DOHH2 (cell line): ENCODE data around the gene STK17A.
"Not testable (repeated sequence)": the region's sequence is repeated elsewhere in the genome, so short reads cannot be mapped to it uniquely, and the experiment has no call there.

Experiments
- H3F3A ChIP-seq: fragments of 200-600 bp; sonication (generic), shearing (Covaris generic); 2 replicates; pipeline ENCODE4 v1.6.0; 2016; ENCODE audit warnings: antibody characterized with exemption, mild to moderate bottlenecking; ENCODE audit not compliant: control insufficient read depth, insufficient read depth
- H3K27ac ChIP-seq: fragments of 200-600 bp; sonication (generic); 2 replicates; pipeline ENCODE4 v1.5.1; 2014; ENCODE audit warnings: low read depth, mild to moderate bottlenecking, low read length, moderate library complexity
- H3K27me3 ChIP-seq: fragments of 200-600 bp; sonication (generic); 2 replicates; pipeline ENCODE4 v1.6.1; 2014; ENCODE audit warnings: mild to moderate bottlenecking, low read length, mixed read lengths; ENCODE audit not compliant: control insufficient read depth
- H3K36me3 ChIP-seq: fragments of 200-600 bp; sonication (generic); 2 replicates; pipeline ENCODE4 v1.6.1; 2014; ENCODE audit warnings: mild to moderate bottlenecking, low read length, moderate library complexity, mixed read lengths; ENCODE audit not compliant: control insufficient read depth
- H3K4me1 ChIP-seq: fragments of 200-600 bp; sonication (generic); 2 replicates; pipeline ENCODE4 v1.6.1; 2014; ENCODE audit warnings: mild to moderate bottlenecking, low read length, mixed read lengths; ENCODE audit not compliant: control insufficient read depth
- H3K4me2 ChIP-seq: fragments of 200-600 bp; sonication (generic); 2 replicates; pipeline ENCODE4 v1.6.0; 2014; ENCODE audit warnings: mild to moderate bottlenecking, low read length, moderate library complexity
- H3K4me3 ChIP-seq: fragments of 200-600 bp; sonication (generic); 2 replicates; pipeline ENCODE4 v1.5.1; 2014; ENCODE audit warnings: mild to moderate bottlenecking, low read length, mixed read lengths
- H3K79me2 ChIP-seq: fragments of 200-600 bp; sonication (generic); 2 replicates; pipeline ENCODE4 v1.6.1; 2014; ENCODE audit warnings: mild to moderate bottlenecking, low read length, mixed read lengths; ENCODE audit not compliant: control insufficient read depth
- H3K9me2 ChIP-seq: fragments of 200-600 bp; sonication (generic); replicated peaks from 2 replicates; pipeline ENCODE4 v1.6.1; 2014; ENCODE audit warnings: mild to moderate bottlenecking, low read length, mixed read lengths; ENCODE audit not compliant: control insufficient read depth
- H3K9me3 ChIP-seq: fragments of 200-600 bp; sonication (generic); 2 replicates; pipeline ENCODE4 v1.6.1; 2014; ENCODE audit warnings: antibody characterized with exemption, low read length, mixed read lengths; ENCODE audit not compliant: control insufficient read depth, insufficient read depth
- H4K20me1 ChIP-seq: fragments of 200-600 bp; sonication (generic); 2 replicates; pipeline ENCODE4 v1.6.0; 2014; ENCODE audit warnings: low read depth, mild to moderate bottlenecking, antibody characterized with exemption, low read length, moderate library complexity; ENCODE audit not compliant: control insufficient read depth, insufficient read depth
- CTCF ChIP-seq: fragments of 200-600 bp; sonication (generic); IDR thresholded peaks from one replicate; pipeline ENCODE4 v1.5.1; 2014; ENCODE audit warnings: antibody characterized with exemption, mild to moderate bottlenecking, low read depth, low read length; ENCODE audit not compliant: poor library complexity, severe bottlenecking
- EZH2phosphoT487 ChIP-seq: fragments of 200-600 bp; sonication (generic); IDR thresholded peaks from 2 replicates; pipeline ENCODE4 v1.6.1; 2017; ENCODE audit warnings: borderline replicate concordance, mild to moderate bottlenecking, antibody characterized with exemption, low read length, moderate library complexity, mixed read lengths

Gene STK17A

GRCh38 chr7:43668035-43668434, 85.1 kb downstream of the STK17A start:
- TF ChIP-seq EZH2phosphoT487 (no peak), CTCF (no peak)
- Histone ChIP-seq H3F3A (peaks cover 12% of the 10 kb centered on the region), H3K9me3 (peaks cover 57% of the 10 kb centered on the region), H3K36me3 (peaks cover 69% of the 10 kb centered on the region), H3K4me2 (no peak overlapping the region), H4K20me1 (no peaks in the 10 kb centered on the region), H3K27me3 (no peaks in the 10 kb centered on the region), H3K4me3 (no peak overlapping the region), H3K79me2 (peaks cover 99% of the 10 kb centered on the region), H3K4me1 (peaks cover 89% of the 10 kb centered on the region), H3K9me2 (no peaks in the 10 kb centered on the region), H3K27ac (no peak overlapping the region)

GRCh38 chr7:43669286-43670081, 86.6 kb downstream of the STK17A start:
- Histone ChIP-seq H3K4me3 (no peak overlapping the region; the same call in 1 of the 2 replicates), H3K36me3 (peaks cover 80% of the 10 kb centered on the region), H3F3A (peaks cover 20% of the 10 kb centered on the region), H3K79me2 (peaks cover 100% of the 10 kb centered on the region), H3K9me2 (no peaks in the 10 kb centered on the region), H3K27me3 (no peaks in the 10 kb centered on the region), H4K20me1 (no peaks in the 10 kb centered on the region), H3K9me3 (peaks cover 71% of the 10 kb centered on the region), H3K27ac (no peak overlapping the region), H3K4me2 (no peak overlapping the region), H3K4me1 (peaks cover 98% of the 10 kb centered on the region)
- TF ChIP-seq EZH2phosphoT487 (no peak), CTCF (no peak)

GRCh38 chr7:43671521-43671920, 88.6 kb downstream of the STK17A start:
- Histone ChIP-seq H3K4me1 (peaks cover 89% of the 10 kb centered on the region), H3K9me2 (no peaks in the 10 kb centered on the region), H4K20me1 (no peaks in the 10 kb centered on the region), H3K4me3 (no peak overlapping the region), H3K27ac (no peak overlapping the region), H3K9me3 (peaks cover 72% of the 10 kb centered on the region), H3F3A (peaks cover 15% of the 10 kb centered on the region), H3K27me3 (no peaks in the 10 kb centered on the region), H3K4me2 (no peak overlapping the region), H3K36me3 (peaks cover 77% of the 10 kb centered on the region), H3K79me2 (peaks cover 98% of the 10 kb centered on the region)
- TF ChIP-seq EZH2phosphoT487 (no peak), CTCF (no peak)

- peaks cover 64% of the 10 kb centered on the region for H3K36me3 ChIP-seq
- peak overlapping the region; percentile 54 for H3K4me2 ChIP-seq
- not testable (repeated sequence) for H3K9me2 ChIP-seq, H4K20me1 ChIP-seq, H3K27me3 ChIP-seq
- peak overlapping the region; percentile 59 for H3K4me3 ChIP-seq
- peaks cover 11% of the 10 kb centered on the region for H3F3A ChIP-seq
- H3K79me2 ChIP-seq, result peaks cover 97% of the 10 kb centered on the region
- H3K27ac ChIP-seq, result peak overlapping the region; percentile 73
- peaks cover 89% of the 10 kb centered on the region for H3K4me1 ChIP-seq
- H3K9me3 ChIP-seq, result peaks cover 62% of the 10 kb centered on the region
These were observed 90.5 kb downstream of the STK17A start for GRCh38 chr7:43673243-43673976.
